GM18511 (cell line): ENCODE measurements around the gene CAB39L.

Source experiments
- ATAC-seq: cut with Tn5 transposase; IDR thresholded peaks from one replicate; pipeline ENCODE4 v1.9.1; 2021; ENCODE audit warnings: mild to moderate bottlenecking, moderate library complexity; ENCODE audit not compliant: unreplicated experiment

Gene CAB39L

DNA sequence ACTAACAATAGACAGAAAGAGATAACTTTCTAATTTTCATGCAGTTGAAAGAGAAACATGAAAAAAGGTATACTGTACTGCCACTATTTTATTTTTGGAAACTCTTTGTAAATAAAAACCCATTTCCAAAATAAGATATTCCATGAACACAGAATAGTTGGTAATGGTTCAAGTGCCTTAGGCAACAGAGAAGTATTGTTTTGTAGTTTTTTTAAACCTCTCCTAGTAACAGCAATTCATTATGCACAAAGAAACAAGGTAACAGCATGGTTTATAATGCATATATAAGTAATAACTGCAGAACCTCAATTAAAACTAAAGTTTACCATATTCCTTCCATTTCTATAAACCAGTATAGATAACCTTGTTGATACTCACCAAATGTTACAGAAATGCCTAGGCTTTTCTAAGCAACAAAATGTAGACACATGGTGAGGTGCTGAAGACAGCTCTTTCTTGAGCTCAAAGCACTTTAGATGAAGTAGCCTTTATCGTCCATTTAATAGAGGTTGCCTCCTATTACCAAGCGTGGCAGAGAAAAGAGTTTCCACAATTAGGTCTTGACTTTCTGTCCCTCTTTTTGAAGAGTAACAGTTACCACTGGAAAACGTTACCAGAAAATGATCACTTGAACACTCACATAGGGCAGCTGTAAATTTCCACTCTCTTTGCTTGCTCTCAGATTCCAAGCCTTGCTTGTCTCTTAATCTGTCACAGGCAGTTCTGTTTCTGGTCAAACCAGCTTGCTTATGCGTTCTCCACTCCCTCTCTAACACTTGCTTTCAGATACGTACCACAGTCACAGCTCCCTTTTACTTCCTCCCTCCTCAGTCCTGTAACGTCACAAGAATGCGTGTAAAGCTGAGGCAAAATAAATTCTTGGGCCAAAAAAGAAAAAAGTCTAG, 42.9 kb downstream of the CAB39L start:
- no peak for ATAC-seq

DNA sequence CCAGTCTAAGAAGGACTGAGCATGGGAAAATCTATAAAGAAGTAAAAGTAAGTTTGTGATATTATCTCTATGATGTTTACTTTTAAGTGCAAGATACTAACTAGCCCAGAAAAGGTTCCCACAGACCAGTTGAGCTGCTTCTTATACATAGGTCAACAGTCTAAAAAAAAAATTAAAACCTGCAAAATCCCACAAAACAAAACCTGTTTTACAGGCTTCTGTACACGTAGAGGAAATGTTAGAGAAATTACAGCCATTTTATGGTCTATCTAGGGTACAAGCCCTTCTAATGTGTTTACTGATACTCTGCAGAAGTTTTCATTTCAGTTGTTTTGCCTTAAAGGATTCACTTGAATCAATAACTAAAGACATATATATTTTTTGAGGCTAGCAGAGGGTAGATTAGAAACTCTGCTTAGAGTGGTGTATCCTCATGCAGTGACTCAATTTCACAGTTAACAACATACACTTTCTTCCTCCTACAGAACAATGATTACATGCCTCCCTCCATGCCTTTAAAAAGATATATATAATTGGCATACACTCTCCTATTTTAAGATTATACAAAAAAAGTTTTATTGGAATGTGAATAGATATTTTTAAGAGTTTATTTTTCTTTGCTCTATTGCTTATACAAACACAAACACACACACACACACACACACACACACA, 43.9 kb downstream of the CAB39L start:
- no peak for ATAC-seq

DNA sequence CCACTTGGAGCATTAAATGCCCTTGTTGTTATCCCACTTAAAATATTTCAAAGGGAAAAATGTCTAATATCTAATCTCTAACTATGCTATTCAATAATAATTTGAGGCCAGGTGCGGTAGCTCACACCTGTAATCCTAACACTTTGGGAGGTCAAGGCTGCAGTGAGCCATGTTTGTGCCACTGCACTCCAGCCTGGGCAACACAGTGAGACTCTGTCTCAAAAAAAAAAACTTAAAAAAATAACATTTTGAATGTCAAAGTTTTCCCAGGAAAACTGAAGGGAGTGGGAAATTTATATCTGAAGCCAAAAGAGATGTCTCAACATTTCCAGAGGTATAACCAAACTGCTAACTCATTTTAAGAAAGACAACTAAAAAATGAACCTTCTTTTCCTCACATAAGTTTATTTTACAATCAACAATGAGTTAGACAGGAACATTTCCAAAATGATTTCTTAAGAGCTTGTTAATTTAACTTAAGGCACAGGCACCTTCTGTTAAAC, 47.9 kb downstream of the CAB39L start:
- ATAC-seq = no peak

DNA sequence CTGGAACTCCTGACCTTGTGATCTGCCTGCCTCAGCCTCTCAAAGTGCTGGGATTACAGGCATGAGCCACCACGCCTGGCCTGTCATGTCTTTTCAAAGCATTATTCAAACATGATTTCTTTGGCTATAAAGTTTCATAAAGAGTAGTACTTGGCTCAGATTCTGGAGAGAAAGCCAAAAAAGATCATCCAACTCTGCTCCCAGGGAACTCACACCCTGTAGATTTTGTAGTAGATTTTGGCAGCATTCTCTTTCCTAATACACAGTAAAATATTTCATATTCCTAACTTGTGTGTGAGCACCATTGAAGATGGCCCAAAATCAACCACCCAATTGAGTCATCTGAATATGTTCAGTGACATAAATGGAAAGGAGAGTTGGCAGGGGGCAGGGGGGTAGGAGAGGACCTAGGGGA, 48.4 kb downstream of the CAB39L start:
- ATAC-seq = no peak

DNA sequence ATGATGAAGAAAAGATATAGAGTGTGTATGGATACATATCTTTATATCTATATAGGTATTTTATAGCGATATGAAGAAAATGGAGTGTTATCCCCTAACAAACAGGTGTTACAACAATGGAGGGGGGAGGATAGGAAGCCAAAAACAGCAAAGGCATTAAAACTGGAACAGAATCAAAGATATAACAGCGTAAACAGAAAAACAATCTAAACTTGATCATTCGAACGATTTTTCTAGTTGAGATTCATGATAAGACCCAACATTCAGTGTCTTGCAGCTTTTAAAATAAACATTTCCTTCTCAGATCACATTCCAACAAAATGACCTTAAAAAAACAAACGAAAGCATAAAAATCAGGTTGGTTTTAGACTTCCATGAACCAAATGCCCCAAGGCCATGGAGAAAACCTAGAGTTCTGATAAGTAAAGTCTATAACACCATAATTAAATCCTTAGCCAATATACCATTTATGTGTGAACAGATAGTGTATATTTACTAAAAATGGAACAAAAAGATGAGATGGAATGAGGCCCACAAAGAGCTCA, 55.7 kb downstream of the CAB39L start:
- ATAC-seq = no peak

DNA sequence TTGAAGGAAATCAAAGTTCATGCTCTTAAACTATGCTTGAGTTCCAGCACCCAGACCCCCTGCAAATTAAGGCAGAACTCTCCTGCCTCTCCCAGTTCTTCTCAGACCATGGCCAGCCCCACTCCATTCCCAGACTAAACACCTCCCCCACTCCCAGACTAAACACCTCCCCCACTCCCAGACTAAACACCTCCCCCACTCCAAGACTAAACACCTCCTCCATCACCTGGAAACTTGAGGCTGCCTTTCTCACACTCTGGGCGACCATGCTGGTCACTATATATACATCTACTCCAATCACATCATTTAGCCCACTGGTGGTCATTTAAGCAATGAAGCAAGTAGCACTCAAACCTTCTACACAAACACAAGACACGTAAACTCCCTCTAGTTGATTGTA, 57.2 kb downstream of the CAB39L start:
- ATAC-seq = no peak

DNA sequence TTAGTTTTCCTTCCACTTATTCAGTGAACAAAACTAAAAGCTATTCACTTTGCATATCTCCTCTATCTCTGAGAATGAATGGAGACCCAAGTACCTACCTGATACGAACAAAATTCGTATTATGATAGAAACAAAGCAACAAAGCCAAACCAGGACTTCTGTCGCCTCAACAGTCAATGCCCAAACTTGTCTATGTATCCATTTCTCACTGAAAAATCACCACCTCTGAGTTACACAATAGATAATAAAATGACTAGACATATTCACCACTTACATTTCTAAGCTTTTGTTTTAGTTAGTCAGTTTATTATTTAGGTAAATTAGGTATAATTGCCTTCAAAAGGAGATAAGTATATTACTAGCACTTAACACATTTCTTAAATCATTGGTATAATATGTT, 67.7 kb downstream of the CAB39L start:
- ATAC-seq = no peak

DNA sequence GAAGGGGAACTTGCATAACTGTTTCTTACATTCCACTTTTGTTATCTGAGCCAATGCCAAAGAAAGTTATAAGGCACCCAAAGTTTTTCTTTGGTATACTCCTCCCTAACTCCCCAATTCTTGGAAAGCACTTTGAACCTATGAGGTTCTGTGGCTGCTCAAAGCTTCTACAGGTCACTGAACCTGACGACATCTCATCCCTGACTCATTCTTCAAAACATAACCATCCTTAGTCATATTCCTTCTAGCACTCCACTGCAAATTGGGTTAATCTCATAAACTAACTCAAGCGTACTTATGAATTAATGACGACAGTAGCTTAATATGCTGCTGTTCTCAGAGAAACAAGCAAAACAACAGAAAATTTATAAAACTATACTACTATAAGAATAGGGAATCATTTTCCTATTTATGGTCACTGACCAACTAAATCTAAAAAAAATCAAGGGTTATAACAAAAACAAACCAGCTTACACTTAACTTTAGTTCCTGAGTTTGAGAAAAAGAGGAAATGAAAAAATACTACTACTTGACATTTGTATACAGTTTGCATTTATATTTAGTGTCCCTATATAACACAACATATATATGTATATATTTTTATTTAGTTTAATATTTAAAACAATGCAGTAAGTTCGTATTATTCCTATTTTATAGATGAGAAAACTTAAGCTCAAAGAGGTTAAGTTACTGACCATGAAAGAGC, 69.1 kb downstream of the CAB39L start:
- no peak for ATAC-seq

DNA sequence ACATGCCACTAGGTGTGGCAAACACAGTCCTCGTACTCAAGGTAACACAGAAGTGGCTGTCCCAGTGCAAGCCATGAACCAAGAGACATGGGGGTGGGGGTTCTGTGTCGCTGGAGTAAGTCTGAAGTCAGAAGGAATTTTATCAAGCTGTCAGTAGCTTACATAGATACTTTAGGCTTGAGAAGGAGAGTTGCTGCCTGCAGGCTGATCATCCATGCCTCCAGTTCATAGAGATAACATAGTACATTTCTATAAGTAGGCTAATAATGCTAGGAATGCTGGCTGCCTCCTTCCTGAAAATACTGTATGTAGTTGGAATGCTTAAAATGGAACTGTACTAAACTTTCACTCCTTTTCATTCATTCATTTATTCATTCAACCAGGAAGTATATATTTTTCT, 70.1 kb downstream of the CAB39L start:
- no peak for ATAC-seq

DNA sequence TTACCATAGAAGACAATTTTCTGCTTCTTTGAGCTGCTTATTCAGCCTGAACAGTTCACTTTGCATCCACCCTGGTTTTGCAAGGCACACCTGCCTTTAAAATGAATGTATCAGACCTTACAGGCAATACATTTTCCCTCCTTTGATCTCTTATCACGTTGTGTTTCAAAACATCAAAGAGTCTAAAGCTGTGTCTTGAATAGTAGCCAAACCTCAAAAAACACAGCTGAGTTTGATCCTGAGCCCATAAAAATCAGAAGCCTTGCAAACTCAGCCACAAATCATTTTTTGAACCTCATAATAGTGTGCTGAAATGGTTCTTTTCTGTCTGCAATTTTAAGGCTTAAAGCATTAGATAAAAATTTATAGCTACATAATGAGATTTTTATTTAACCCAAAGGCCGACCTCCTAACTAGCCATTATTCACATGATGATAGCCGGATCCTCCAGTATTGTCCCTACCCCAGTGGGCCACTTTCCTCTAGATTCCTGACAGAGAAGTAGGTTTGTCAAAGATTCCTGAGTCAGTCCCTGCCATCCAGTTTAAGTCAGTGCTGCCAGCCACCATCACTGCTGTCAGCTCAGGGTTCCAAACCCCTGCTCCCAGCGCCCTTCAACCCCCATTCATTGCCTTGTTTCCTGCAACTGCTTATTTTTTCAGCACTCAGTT, 71.8 kb downstream of the CAB39L start:
- ATAC-seq = no peak

DNA sequence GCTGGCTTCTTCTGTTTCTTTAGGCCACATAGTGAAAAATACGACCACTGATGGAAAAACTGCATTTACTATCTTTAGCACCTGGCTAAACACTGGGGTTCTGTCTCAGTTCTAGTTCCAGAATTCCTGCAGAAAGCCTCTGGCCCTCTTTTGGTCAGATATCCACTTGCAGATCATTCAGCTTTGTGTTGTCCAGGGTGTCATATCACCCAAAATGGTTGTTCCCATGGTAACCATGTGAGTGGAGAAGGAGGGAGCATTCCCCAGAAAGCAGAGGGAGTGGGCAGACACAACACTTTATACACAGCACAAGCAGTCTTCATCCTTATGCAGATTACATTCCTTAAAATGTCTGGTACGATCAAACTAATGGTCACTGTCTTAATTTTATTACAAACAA, 73.5 kb downstream of the CAB39L start:
- no peak for ATAC-seq

DNA sequence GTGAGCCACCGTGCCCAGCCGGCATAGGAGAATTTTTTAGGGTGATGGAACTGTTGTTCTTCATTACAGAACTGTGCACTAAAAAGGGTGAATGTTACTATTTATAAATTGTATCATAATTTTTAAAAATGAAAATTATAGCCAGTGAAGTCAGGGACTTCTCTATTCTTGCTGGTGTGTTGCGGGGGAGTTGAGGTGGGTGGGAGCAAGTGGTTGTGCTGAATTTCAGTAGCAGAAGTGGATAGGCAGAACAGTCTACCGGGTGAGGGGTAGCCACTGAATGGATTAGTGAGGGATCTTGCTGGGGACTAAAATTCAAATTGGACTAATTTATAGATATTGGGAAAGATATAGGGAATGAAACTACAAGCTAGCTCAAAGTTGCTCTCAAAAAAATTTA, 74.0 kb downstream of the CAB39L start:
- no peak for ATAC-seq

DNA sequence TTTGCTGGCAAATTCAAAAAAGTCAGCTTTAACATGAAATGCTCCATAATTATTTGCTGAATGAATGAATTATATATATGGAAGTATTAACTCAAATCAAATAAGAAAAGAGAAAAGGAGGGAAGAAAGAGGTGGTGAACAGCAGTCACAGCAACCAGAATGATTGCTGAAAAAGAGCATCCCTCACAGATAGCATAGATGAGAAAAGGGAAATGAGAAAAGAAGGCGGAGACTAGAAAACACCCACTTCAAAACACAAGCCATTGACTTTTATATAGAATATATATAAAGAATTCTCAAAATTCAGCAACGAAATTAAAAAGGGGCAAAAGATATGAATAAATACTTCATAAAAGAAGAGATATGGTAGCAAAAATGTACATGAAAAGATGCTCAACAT, 75.2 kb downstream of the CAB39L start:
- no peak for ATAC-seq

DNA sequence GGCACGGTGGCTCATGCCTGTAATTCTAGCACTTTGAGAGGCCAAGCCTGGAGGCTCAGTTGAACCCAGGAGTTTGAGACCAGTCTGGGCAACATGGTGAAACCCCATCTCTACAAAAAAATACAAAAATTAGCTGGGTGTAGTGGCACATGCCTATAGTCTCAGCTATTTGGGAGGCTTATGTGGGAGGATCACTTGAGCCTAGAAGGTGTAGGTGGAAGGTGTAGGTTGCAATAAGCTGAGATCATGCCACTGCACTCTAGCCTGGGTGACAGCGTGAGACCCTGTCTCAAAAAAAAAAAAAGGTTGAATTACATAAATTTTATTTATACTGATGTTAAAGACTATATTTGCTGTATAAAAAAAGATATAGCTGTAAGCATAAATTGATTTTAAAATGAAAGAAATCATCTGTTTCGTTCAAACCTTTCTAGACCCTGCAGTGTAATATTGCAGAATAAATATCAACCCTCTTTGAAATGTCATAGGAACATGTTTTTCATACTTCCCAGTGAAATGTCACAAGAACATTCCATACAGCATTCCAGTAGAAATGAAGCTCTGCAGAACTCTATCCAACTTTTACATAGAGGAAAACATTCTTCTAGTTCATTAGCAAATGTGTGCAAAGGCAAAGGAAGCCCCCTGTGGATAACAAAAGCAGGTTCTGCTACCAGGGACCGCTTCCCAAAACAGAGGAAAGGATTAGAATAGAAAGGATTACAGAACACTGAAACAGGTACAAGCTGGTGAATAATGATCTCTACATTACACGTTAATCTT, 76.0 kb downstream of the CAB39L start:
- no peak for ATAC-seq

DNA sequence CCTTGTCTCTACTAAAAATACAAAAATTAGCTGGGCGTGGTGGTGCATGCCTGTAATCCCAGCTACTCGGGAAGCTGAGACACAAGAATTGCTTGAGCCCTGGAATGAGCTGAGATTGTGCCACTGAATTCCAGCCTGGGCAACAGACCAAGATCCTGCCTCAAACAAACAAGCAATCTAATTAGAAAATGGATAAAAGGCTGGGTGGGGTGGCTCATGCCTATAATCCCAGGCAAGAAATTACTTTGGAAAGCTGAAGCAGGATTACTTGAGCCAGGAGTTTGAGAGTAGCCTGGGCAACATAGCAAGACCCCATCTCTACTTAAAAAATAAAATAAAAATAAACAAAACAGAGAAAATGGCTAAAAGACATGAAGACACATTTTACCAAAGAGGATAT, 77.0 kb downstream of the CAB39L start:
- ATAC-seq = no peak

DNA sequence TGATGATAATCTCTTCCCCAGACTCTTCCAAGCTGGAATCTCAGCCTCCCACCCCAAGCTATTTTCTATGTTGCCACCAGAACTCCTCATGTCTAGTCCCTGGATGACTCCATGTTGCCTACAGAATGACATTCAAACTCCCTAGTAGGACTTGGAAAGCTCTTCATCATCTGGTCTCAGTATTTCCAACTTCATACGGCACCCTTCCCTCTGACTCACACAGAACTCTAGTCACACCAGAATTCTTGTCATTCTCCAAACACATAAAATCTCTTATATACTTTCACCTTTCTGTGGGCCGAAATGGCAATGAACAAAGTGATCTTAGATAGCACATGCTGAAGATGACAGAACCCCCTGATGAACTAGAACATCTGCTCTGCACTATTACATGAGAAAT, 86.2 kb downstream of the CAB39L start:
- no peak for ATAC-seq

DNA sequence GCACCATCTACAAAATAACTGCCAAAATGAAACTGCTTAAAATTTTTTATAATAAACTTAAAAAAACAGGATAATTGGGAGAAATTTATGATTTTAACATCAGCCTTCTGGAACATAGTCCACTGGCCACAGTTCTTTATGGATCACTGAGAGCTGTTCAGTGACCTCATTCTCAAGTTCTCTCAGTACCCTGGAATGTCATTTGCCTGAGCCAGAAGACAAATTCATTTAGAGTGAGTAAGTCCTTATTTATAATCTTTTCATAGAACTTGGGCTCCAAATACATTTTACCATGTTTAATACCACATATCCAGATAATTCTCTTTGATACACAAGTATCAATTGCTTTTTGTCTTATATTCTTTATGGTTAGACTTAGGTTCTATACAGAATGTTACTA, 87.6 kb downstream of the CAB39L start:
- no peak for ATAC-seq

DNA sequence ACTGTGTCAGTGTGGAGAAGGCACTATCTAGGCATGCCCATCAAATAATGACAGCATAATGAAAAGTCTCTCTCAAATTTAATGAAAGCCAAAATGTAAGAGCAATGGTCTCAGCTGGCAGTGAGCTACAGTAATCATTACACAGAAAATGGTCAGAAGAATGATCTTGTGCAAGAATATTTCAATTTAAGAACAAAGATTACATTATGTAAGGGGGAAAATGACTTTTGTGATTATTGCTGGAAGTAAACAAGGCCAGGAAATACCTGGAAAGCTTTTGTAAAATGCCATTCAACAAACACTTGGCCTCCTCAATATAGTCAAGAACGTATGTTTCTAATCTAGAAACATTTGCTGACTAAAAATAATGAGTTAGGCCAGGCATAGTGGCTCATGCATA, 89.1 kb downstream of the CAB39L start:
- ATAC-seq = no peak

DNA sequence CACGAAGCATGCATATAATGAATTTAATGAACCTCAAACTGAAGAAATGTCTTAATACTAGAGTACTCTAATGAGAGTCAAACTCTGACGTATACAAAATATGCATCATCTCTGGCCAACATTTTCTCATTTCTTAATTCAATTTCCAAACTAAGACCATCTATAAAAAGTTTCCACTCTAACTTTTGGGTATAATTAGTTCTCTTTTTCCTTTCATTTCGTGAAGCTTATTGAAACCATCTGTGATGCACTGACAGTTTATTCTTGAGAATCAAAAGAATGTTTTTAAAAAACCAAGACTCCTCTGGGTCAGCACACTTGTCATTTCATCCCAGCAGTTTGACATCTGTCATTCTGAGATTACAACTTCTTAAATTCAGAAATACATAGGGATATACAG, 90.0 kb downstream of the CAB39L start:
- ATAC-seq = no peak

DNA sequence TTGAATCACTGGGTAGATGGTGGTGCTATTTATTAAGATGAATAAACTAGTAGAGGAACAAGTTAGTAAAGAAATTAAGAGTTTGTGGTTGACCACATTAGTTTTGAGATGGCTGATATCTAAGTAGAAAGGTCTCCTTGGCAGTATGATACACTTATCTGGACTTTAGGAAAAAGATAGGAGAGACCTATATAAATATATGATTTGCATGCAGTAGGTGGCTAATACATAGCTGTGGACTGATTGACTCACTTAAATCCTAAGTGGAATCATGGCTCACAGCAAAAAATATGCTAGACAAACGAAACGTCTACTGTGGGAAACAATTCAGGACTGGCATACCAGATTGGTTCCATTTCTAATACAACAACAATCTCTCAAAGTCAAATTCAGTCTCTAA, 92.0 kb downstream of the CAB39L start:
- no peak for ATAC-seq
